SK-N-MC (cell line): Measurements from ENCODE around the gene SCRN3.

Experiments
- EZH2 ChIP-seq: fragments of 200-600 bp; sonication (generic); IDR thresholded peaks from one replicate; pipeline ENCODE4 v1.6.1; 2017; ENCODE audit warnings: antibody characterized with exemption
- FOXP2 ChIP-seq: optimal IDR thresholded peaks from 2 replicates; pipeline ENCODE3; 2011; ENCODE audit warnings: mild to moderate bottlenecking, moderate library complexity; ENCODE audit not compliant: insufficient read depth; ENCODE audit errors: extremely low read length, control extremely low read depth
- POLR2AphosphoS5 ChIP-seq: IDR thresholded peaks from 2 replicates; pipeline ENCODE4 v1.6.1; 2012; ENCODE audit warnings: mild to moderate bottlenecking, low read depth, low read length, borderline replicate concordance

GRCh38 chr2:174350018-174350417 lies 45.5 kb upstream of the SCRN3 start:
- TF ChIP-seq POLR2AphosphoS5 (no peak), EZH2 (no peak), FOXP2 (no peak)
